ENCODE results near the gene ASAP2. TPM values are rescaled to one million over a fixed set of nuclear protein-coding genes. Genes with fewer than 3 reads are reported as not detected.

Gene ASAP2
- total RNA-seq, 4 donors from 2014 or later = 28.2 to 38.0 (median 31.7) TPM

DNA sequence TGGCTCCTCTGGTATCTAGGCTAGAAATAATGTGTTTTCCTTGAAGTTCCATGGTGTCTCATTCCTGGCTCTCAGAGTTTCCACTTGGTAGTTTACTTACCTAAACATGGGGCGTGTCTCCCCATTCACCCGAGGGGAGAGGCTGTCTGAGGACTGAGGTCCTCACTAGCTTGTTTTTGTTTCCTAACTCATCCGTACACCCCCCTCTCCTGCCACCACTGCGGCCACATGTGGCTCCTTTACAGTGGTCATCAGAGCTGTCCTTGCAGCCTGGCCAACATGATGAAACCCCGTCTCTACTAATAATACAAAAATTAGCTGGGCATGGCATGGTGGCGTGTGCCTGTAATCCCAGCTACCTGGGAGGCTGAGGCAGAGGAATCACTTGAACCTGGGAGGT lies 106.0 kb downstream of the ASAP2 start:
- Histone ChIP-seq H3K27ac (peak overlapping the region in 2 of 4 donors; percentile 52 to 75), H3K4me1 (peaks cover 5 to 50% (median 24%) of the 10 kb centered on the region in 4 donors), H3K27me3 (no peaks in the 10 kb centered on the region), H3K4me3 (no peak overlapping the region), H3K36me3 (no peaks in the 10 kb centered on the region), H3K9me3 (no peaks in the 10 kb centered on the region)
- no peak for DNase-seq (ENCODE audit: low spot score in 2 of 2)
- TF ChIP-seq EP300 (IDR thresholded peaks at IDR 0.05) = no peak
- TF ChIP-seq CTCF (IDR thresholded peaks at IDR 0.05) = no peak
- TF ChIP-seq POLR2A (IDR thresholded peaks at IDR 0.05) = no peak
- WGBS, 2 donors = 84 to 87% methylated on average over 6 of the region's 6 CpGs

- Histone ChIP-seq H3K36me3 (no peaks in the 10 kb centered on the region), H3K4me1 (peaks cover 5 to 50% (median 24%) of the 10 kb centered on the region in 4 donors), H3K27ac (no peak overlapping the region), H3K4me3 (no peak overlapping the region), H3K27me3 (no peaks in the 10 kb centered on the region), H3K9me3 (no peaks in the 10 kb centered on the region)
- no peak for DNase-seq (ENCODE audit: low spot score in 2 of 2)
- 71 to 76% methylated on average over 9 of the region's 9 CpGs for WGBS, 2 donors
- no peak for TF ChIP-seq EP300 (IDR thresholded peaks at IDR 0.05)
- TF ChIP-seq POLR2A (IDR thresholded peaks at IDR 0.05) = no peak
- no peak for TF ChIP-seq CTCF (IDR thresholded peaks at IDR 0.05)
Observed at GRCh38 chr2:9313443-9313842, 106.8 kb downstream of the ASAP2 start.

- TF ChIP-seq EP300 (IDR thresholded peaks at IDR 0.05) (no peak), CTCF (IDR thresholded peaks at IDR 0.05) (no peak)
- 82 to 83% methylated on average over 16 of the region's 16 CpGs for WGBS, 2 donors
- DNase-seq (ENCODE audit: low spot score in 2 of 2) = no peak
- Histone ChIP-seq H3K36me3 (no peaks in the 10 kb centered on the region), H3K4me1 (peaks cover 5 to 51% (median 18%) of the 10 kb centered on the region in 4 donors), H3K27ac (no peak overlapping the region), H3K4me3 (no peak overlapping the region), H3K27me3 (no peaks in the 10 kb centered on the region), H3K9me3 (no peaks in the 10 kb centered on the region)
Observed at GRCh38 chr2:9315280-9315847, 108.8 kb downstream of the ASAP2 start.

DNA sequence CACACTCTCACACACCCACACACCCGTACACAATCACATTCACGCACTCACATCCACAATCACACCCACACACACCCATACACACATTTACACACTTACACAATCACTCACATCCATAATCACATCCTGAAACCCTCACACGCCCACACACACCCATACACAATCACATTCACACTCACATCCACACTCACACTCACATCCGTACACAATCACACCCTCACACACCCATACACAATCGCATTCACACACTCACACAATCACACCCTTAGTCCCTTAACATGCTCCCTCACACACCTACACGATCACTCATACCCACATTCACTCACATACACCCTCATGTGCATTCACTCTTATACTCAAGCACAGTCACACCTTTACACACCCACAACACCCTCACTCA lies 110.9 kb downstream of the ASAP2 start:
- TF ChIP-seq POLR2A (IDR thresholded peaks at IDR 0.05) (no peak), CTCF (IDR thresholded peaks at IDR 0.05) (no peak), EP300 (IDR thresholded peaks at IDR 0.05) (no peak)
- Histone ChIP-seq H3K4me1 (peaks cover 0 to 31% (median 4%) of the 10 kb centered on the region in 4 donors), H3K27ac (peak overlapping the region in 1 of 4 donors; percentile 8), H3K36me3 (peaks cover 0 to 4% (median 0%) of the 10 kb centered on the region in 3 donors), H3K27me3 (no peaks in the 10 kb centered on the region), H3K9me3 (no peaks in the 10 kb centered on the region), H3K4me3 (no peak overlapping the region)
- 82 to 87% methylated on average over 6 of the region's 6 CpGs for WGBS, 2 donors
- no peak for DNase-seq (ENCODE audit: low spot score in 2 of 2)

GRCh38 chr2:9318461-9319337 lies 112.1 kb downstream of the ASAP2 start:
- H3K4me3 ChIP-seq = no peak overlapping the region

More at GRCh38 chr2:9318461-9319337, 112.1 kb downstream of the ASAP2 start:
- H3K36me3 ChIP-seq = peaks cover 0 to 12% (median 0%) of the 10 kb centered on the region in 3 donors
- WGBS, 2 donors = 71 to 73% methylated on average over 29 of the region's 29 CpGs
- no peak for TF ChIP-seq CTCF (IDR thresholded peaks at IDR 0.05)
- H3K27ac ChIP-seq = peak overlapping the region in 2 of 4 donors; percentile 56 to 70
- H3K9me3 ChIP-seq = no peaks in the 10 kb centered on the region
- no peaks in the 10 kb centered on the region for H3K27me3 ChIP-seq
- peak; percentile 31 to 38 for DNase-seq (ENCODE audit: low spot score in 2 of 2)
- peaks cover 0 to 28% (median 4%) of the 10 kb centered on the region in 4 donors for H3K4me1 ChIP-seq

All from tibial nerve (tissue), 4 donors.